ENCODE data around the gene RBM19.

Gene RBM19

GRCh38 chr12:113899561-113900471 lies 66.3 kb downstream of the RBM19 start:
- no peak for DNase-seq

- no peak for DNase-seq
Observed at GRCh38 chr12:113899042-113899560, 67.0 kb downstream of the RBM19 start.

GRCh38 chr12:113898466-113898865 lies 67.7 kb downstream of the RBM19 start:
- no peak for DNase-seq

GRCh38 chr12:113897406-113897805 lies 68.7 kb downstream of the RBM19 start:
- DNase-seq, result no peak

- no peak for DNase-seq
Observed at GRCh38 chr12:113896841-113897240, 69.3 kb downstream of the RBM19 start.

GRCh38 chr12:113896194-113896593 lies 69.9 kb downstream of the RBM19 start:
- DNase-seq, result no peak

GRCh38 chr12:113895176-113895575 lies 70.9 kb downstream of the RBM19 start:
- DNase-seq, result no peak

GRCh38 chr12:113894697-113895096 lies 71.4 kb downstream of the RBM19 start:
- no peak for DNase-seq

GRCh38 chr12:113893221-113893620 lies 72.9 kb downstream of the RBM19 start:
- no peak for DNase-seq

GRCh38 chr12:113892556-113892955 lies 73.6 kb downstream of the RBM19 start:
- DNase-seq, result no peak

- no peak for DNase-seq
Observed at GRCh38 chr12:113891739-113892520, 74.2 kb downstream of the RBM19 start.

- no peak for DNase-seq
Observed at GRCh38 chr12:113891167-113891692, 74.9 kb downstream of the RBM19 start.

GRCh38 chr12:113889891-113890581 lies 76.1 kb downstream of the RBM19 start:
- DNase-seq, result no peak

- DNase-seq, result no peak
Observed at GRCh38 chr12:113889076-113889475, 77.0 kb downstream of the RBM19 start.

- DNase-seq, result no peak
Observed at GRCh38 chr12:113888435-113888834, 77.7 kb downstream of the RBM19 start.

- DNase-seq, result no peak
Observed at GRCh38 chr12:113887906-113888305, 78.2 kb downstream of the RBM19 start.

GRCh38 chr12:113886721-113887120 lies 79.4 kb downstream of the RBM19 start:
- no peak for DNase-seq

GRCh38 chr12:113884392-113884791 lies 81.7 kb downstream of the RBM19 start:
- no peak for DNase-seq

- no peak for DNase-seq
Observed at GRCh38 chr12:113882690-113883089, 83.4 kb downstream of the RBM19 start.

- DNase-seq, result no peak
Observed at GRCh38 chr12:113880988-113881962, 84.8 kb downstream of the RBM19 start.

- DNase-seq, result no peak
Observed at GRCh38 chr12:113880326-113880725, 85.8 kb downstream of the RBM19 start.

- DNase-seq, result no peak
Observed at GRCh38 chr12:113879658-113880057, 86.5 kb downstream of the RBM19 start.

Measured in activated naive CD4-positive, alpha-beta T cell treated with Interleukin-2 at 50 U/mL for 16 hours (primary cell).